Fibroblast of lung (primary cell): ENCODE results near the gene ANXA6. TPM values are rescaled to one million over a fixed set of nuclear protein-coding genes. Genes with fewer than 3 reads are reported as not detected.
A peak's percentile ranks its signal among the peaks of the same experiment; 100 is the strongest.

Experiments
- DNase-seq, 2 donors: peaks; one replicate each; pipeline versions ENCODE4 v3.0.0 to v3.0.0-alpha.2; 2010; ENCODE audit warnings: low read depth in 2 of 2
- H2AFZ ChIP-seq: 2 replicates; pipeline ENCODE4 v1.5.1; 2012; ENCODE audit warnings: low read length, control low read depth, inconsistent platforms
- H3K27ac ChIP-seq: 2 replicates; pipeline ENCODE4 v1.5.1; 2011; ENCODE audit warnings: low read length, control low read depth; ENCODE audit not compliant: insufficient read depth
- H3K27me3 ChIP-seq: 2 replicates; pipeline ENCODE4 v1.5.1; 2011; ENCODE audit warnings: mild to moderate bottlenecking, low read length; ENCODE audit not compliant: control insufficient read depth, insufficient read depth
- H3K36me3 ChIP-seq: 2 replicates; pipeline ENCODE4 v1.5.1; 2011; ENCODE audit warnings: low read length; ENCODE audit not compliant: control insufficient read depth, insufficient read depth
- H3K4me1 ChIP-seq: 2 replicates; pipeline ENCODE4 v1.5.1; 2011; ENCODE audit warnings: low read length; ENCODE audit not compliant: control insufficient read depth, insufficient read depth; ENCODE audit errors: extremely low read depth
- H3K4me2 ChIP-seq: 2 replicates; pipeline ENCODE4 v1.5.1; 2011; ENCODE audit warnings: low read length, control low read depth; ENCODE audit not compliant: insufficient read depth; ENCODE audit errors: extremely low read depth
- H3K4me3 ChIP-seq, 4 experiments: fragments of 200-600 bp in 1 of 4; sonication (generic) in 1 of 4; replicated peaks in 1 of 4; 2 replicates each; pipeline ENCODE4 v1.5.1; 2011 to 2016; ENCODE audit warnings: low read length in 4 of 4, low read depth in 3 of 4, mild to moderate bottlenecking in 3 of 4, control low read depth in 2 of 4, inconsistent platforms in 1 of 4, mixed read lengths in 1 of 4; ENCODE audit not compliant: insufficient read depth in 1 of 4; ENCODE audit errors: control extremely low read depth in 1 of 4
- H3K79me2 ChIP-seq: 2 replicates; pipeline ENCODE4 v1.5.1; 2012; ENCODE audit warnings: mild to moderate bottlenecking, low read length, inconsistent platforms; ENCODE audit not compliant: control insufficient read depth, insufficient read depth
- H3K9ac ChIP-seq: 2 replicates; pipeline ENCODE4 v1.5.1; 2011; ENCODE audit warnings: mild to moderate bottlenecking, low read length, control low read depth; ENCODE audit not compliant: insufficient read depth
- H3K9me3 ChIP-seq: 2 replicates; pipeline ENCODE4 v1.5.1; 2012; ENCODE audit warnings: low read depth, low read length; ENCODE audit not compliant: control insufficient read depth, insufficient read depth
- H4K20me1 ChIP-seq: 2 replicates; pipeline ENCODE4 v1.5.1; 2011; ENCODE audit warnings: low read length; ENCODE audit not compliant: control insufficient read depth, insufficient read depth; ENCODE audit errors: extremely low read depth
- CTCF ChIP-seq, 2 donors: IDR thresholded peaks in 1 of 2; conservative IDR thresholded peaks in 1 of 2; 1 replicate in 1 of 2; 2 replicates in 1 of 2; pipeline ENCODE4 v1.5.1; 2011 to 2012; ENCODE audit warnings: low read length in 2 of 2, control low read depth in 1 of 2, inconsistent platforms in 1 of 2, low read depth in 1 of 2, mild to moderate bottlenecking in 1 of 2
- EZH2 ChIP-seq: IDR thresholded peaks from 2 replicates; pipeline ENCODE4 v1.5.1; 2012; ENCODE audit warnings: low read length, control low read depth, mild to moderate bottlenecking; ENCODE audit errors: missing control alignments
- polyA plus RNA-seq, 2 donors: library from polyadenylated mRNA; depleted of rRNA in 1 of 2; stranded (reverse) in 1 of 2; unstranded in 1 of 2; fragments of >200 nt; gene quantifications; 2 replicates each; pipeline ENCODE4 v1.2.1, GENCODE V29; 2011 to 2012; ENCODE audit warnings: missing spikeins in 1 of 2
- total RNA-seq: library from RNA; depleted of rRNA; stranded (reverse); fragments of >200 nt; gene quantifications from 2 replicates; pipeline ENCODE4 v1.2.1, GENCODE V29; 2014

Gene ANXA6
- total and polyA plus RNA-seq, 2 donors (not counting 1 experiment from before 2014, with no cell fraction given) = 591 to 615 TPM

GRCh38 chr5:151174612-151175101 lies 17.1 kb upstream of the ANXA6 start:
- peak in 1 of 2 donors; percentile 15 for DNase-seq
- Histone ChIP-seq H3K4me1 (no peaks in the 10 kb centered on the region), H3K9me3 (no peaks in the 10 kb centered on the region), H2AFZ (peak overlapping the region; percentile 36), H3K27me3 (peaks cover 3% of the 10 kb centered on the region), H4K20me1 (no peaks in the 10 kb centered on the region), H3K79me2 (no peaks in the 10 kb centered on the region), H3K27ac (no peak overlapping the region), H3K4me3 (peak overlapping the region in 1 of 4 experiments; percentile 3), H3K36me3 (no peaks in the 10 kb centered on the region), H3K4me2 (peak overlapping the region; percentile 63), H3K9ac (no peak overlapping the region)
- no peak for TF ChIP-seq EZH2
- TF ChIP-seq CTCF (conservative IDR thresholded peaks at IDR 0.05 in 1 of 2, IDR thresholded peaks at IDR 0.05 in 1 of 2; ENCODE audit: low read depth in 1 of 2, low read length in 2 of 2) = no peak

GRCh38 chr5:151173711-151174611 lies 16.4 kb upstream of the ANXA6 start:
- no peak for TF ChIP-seq CTCF (conservative IDR thresholded peaks at IDR 0.05 in 1 of 2, IDR thresholded peaks at IDR 0.05 in 1 of 2; ENCODE audit: low read depth in 1 of 2, low read length in 2 of 2)
- no peak for TF ChIP-seq EZH2
- peak overlapping the region; percentile 63 for H3K4me2 ChIP-seq
- H2AFZ ChIP-seq = peak overlapping the region; percentile 36
- no peaks in the 10 kb centered on the region for H3K4me1 ChIP-seq
- H3K4me3 ChIP-seq = peak overlapping the region in 1 of 4 experiments; percentile 3
- H3K9me3 ChIP-seq = no peaks in the 10 kb centered on the region
- H3K27me3 ChIP-seq = peaks cover under 1% of the 10 kb centered on the region
- H3K36me3 ChIP-seq = no peaks in the 10 kb centered on the region
- no peak overlapping the region for H3K9ac ChIP-seq
- H3K27ac ChIP-seq = no peak overlapping the region
- DNase-seq = no peak
- no peaks in the 10 kb centered on the region for H4K20me1 ChIP-seq
- H3K79me2 ChIP-seq = no peaks in the 10 kb centered on the region

- Histone ChIP-seq H3K79me2 (no peaks in the 10 kb centered on the region), H3K4me3 (no peak overlapping the region), H4K20me1 (no peaks in the 10 kb centered on the region), H3K9me3 (no peaks in the 10 kb centered on the region), H3K36me3 (no peaks in the 10 kb centered on the region), H3K4me1 (no peaks in the 10 kb centered on the region), H3K27ac (no peak overlapping the region), H3K27me3 (no peaks in the 10 kb centered on the region), H3K4me2 (no peak overlapping the region), H2AFZ (no peak overlapping the region), H3K9ac (no peak overlapping the region)
- no peak for TF ChIP-seq EZH2
- TF ChIP-seq CTCF (conservative IDR thresholded peaks at IDR 0.05 in 1 of 2, IDR thresholded peaks at IDR 0.05 in 1 of 2; ENCODE audit: low read depth in 1 of 2, low read length in 2 of 2) = no peak
- DNase-seq = no peak
Measured at GRCh38 chr5:151171529-151171928, 13.9 kb upstream of the ANXA6 start.
